Measurements from ENCODE around the gene CRYGC. TPM values are rescaled to one million over a fixed set of nuclear protein-coding genes. Genes with fewer than 3 reads are reported as not detected.
A peak's percentile ranks its signal among the peaks of the same experiment; 100 is the strongest.

Gene CRYGC
- total and polyA plus RNA-seq, 2 of the 13 experiments (the other 11 are each of a cell fraction or from before 2014, with no cell fraction given) = 0.20 to 0.27 TPM

DNA sequence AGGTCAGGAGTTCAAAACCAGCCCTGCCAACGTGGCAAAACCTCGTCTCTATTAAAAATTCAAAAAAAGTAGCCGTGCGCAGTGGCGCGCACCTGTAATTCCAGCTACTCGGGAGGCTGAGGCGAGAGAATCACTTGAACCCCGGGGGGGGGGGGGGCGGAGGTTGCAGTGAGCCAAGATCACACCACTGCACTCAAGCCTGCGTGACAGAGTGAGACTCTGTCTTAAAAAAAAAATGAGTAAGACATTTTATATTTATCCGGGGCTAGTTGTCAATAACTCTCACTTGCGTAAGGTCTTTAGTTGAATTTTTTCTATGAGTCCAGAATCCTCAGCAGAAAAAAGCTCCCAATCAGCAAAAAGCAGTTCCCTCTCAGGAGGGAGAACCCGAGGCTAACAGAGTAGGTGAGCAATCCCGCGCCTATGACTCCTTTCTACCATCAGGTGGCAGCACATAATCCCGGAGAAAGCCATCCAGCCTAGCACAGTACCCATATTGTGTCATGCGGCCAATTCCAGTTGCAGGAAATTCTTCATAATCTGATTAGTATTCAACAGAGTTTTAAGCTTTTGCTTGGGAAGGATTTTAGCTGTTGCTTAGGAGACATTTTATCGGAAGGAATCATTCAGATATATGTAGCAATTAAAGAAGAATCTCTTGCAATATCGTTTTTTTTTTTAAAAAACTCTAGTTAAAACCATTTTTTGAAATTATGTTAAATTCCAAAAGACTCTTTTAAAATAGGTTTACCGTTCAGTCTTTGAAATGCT, 45.6 kb upstream of the CRYGC start (continued):
- no peak for TF ChIP-seq RARG (CRISPR knock-in tag; IDR thresholded peaks at IDR 0.05; ENCODE audit: low read depth)
- no peak for TF ChIP-seq SKI (IDR thresholded peaks at IDR 0.05; ENCODE audit: partially characterized antibody)
- TF ChIP-seq TEAD3 (CRISPR knock-in tag; optimal IDR thresholded peaks at IDR 0.05; ENCODE audit: borderline replicate concordance) = peak; percentile 49
- peak; percentile 24; the same call in 1 of the 2 replicates for TF ChIP-seq YEATS2 (CRISPR knock-in tag; IDR thresholded peaks at IDR 0.05; ENCODE audit: borderline replicate concordance)
- TF ChIP-seq, protein P1, sequence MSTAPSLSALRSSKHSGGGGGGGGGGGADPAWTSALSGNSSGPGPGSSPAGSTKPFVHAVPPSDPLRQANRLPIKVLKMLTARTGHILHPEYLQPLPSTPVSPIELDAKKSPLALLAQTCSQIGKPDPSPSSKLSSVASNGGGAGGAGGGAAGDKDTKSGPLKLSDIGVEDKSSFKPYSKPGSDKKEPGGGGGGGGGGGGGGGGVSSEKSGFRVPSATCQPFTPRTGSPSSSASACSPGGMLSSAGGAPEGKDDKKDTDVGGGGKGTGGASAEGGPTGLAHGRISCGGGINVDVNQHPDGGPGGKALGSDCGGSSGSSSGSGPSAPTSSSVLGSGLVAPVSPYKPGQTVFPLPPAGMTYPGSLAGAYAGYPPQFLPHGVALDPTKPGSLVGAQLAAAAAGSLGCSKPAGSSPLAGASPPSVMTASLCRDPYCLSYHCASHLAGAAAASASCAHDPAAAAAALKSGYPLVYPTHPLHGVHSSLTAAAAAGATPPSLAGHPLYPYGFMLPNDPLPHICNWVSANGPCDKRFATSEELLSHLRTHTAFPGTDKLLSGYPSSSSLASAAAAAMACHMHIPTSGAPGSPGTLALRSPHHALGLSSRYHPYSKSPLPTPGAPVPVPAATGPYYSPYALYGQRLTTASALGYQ (CRISPR knock-in tag; IDR thresholded peaks at IDR 0.05) = no peak
- TF ChIP-seq, protein P2, sequence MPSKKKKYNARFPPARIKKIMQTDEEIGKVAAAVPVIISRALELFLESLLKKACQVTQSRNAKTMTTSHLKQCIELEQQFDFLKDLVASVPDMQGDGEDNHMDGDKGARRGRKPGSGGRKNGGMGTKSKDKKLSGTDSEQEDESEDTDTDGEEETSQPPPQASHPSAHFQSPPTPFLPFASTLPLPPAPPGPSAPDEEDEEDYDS (CRISPR knock-in tag; IDR thresholded peaks at IDR 0.05) = peak; percentile 28; the same call in 1 of the 2 replicates
- no peak for TF ChIP-seq ZNF883 (CRISPR knock-in tag; IDR thresholded peaks at IDR 0.05; ENCODE audit: not compliant biosample characterization)
- TF ChIP-seq NCOR1 (IDR thresholded peaks at IDR 0.05; ENCODE audit: borderline replicate concordance, low read length) = no peak
- TF ChIP-seq, protein P3, sequence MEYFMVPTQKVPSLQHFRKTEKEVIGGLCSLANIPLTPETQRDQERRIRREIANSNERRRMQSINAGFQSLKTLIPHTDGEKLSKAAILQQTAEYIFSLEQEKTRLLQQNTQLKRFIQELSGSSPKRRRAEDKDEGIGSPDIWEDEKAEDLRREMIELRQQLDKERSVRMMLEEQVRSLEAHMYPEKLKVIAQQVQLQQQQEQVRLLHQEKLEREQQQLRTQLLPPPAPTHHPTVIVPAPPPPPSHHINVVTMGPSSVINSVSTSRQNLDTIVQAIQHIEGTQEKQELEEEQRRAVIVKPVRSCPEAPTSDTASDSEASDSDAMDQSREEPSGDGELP (IDR thresholded peaks at IDR 0.05; ENCODE audit: borderline replicate concordance, low read depth) = 0 out of 2 replicates have a peak, but pooled peaks have one; percentile 18
- no peak for TF ChIP-seq POGZ (CRISPR knock-in tag; IDR thresholded peaks at IDR 0.05)
- TF ChIP-seq, protein P4, sequence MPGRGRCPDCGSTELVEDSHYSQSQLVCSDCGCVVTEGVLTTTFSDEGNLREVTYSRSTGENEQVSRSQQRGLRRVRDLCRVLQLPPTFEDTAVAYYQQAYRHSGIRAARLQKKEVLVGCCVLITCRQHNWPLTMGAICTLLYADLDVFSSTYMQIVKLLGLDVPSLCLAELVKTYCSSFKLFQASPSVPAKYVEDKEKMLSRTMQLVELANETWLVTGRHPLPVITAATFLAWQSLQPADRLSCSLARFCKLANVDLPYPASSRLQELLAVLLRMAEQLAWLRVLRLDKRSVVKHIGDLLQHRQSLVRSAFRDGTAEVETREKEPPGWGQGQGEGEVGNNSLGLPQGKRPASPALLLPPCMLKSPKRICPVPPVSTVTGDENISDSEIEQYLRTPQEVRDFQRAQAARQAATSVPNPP (CRISPR knock-in tag; IDR thresholded peaks at IDR 0.05) = no peak
- no peak for TF ChIP-seq POLR2AphosphoS2 (IDR thresholded peaks at IDR 0.05; ENCODE audit: low read depth, low read length)
- no peak for TF ChIP-seq BORCS8-MEF2B (CRISPR knock-in tag; IDR thresholded peaks at IDR 0.05)
- no peak for TF ChIP-seq DR1 (CRISPR knock-in tag; IDR thresholded peaks at IDR 0.05)
- TF ChIP-seq, protein P5, sequence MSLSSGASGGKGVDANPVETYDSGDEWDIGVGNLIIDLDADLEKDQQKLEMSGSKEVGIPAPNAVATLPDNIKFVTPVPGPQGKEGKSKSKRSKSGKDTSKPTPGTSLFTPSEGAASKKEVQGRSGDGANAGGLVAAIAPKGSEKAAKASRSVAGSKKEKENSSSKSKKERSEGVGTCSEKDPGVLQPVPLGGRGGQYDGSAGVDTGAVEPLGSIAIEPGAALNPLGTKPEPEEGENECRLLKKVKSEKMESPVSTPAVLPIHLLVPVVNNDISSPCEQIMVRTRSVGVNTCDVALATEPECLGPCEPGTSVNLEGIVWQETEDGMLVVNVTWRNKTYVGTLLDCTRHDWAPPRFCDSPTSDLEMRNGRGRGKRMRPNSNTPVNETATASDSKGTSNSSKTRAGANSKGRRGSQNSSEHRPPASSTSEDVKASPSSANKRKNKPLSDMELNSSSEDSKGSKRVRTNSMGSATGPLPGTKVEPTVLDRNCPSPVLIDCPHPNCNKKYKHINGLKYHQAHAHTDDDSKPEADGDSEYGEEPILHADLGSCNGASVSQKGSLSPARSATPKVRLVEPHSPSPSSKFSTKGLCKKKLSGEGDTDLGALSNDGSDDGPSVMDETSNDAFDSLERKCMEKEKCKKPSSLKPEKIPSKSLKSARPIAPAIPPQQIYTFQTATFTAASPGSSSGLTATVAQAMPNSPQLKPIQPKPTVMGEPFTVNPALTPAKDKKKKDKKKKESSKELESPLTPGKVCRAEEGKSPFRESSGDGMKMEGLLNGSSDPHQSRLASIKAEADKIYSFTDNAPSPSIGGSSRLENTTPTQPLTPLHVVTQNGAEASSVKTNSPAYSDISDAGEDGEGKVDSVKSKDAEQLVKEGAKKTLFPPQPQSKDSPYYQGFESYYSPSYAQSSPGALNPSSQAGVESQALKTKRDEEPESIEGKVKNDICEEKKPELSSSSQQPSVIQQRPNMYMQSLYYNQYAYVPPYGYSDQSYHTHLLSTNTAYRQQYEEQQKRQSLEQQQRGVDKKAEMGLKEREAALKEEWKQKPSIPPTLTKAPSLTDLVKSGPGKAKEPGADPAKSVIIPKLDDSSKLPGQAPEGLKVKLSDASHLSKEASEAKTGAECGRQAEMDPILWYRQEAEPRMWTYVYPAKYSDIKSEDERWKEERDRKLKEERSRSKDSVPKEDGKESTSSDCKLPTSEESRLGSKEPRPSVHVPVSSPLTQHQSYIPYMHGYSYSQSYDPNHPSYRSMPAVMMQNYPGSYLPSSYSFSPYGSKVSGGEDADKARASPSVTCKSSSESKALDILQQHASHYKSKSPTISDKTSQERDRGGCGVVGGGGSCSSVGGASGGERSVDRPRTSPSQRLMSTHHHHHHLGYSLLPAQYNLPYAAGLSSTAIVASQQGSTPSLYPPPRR (CRISPR knock-in tag; IDR thresholded peaks at IDR 0.05; ENCODE audit: borderline replicate concordance) = no peak
- no peak for TF ChIP-seq ZNF232 (CRISPR knock-in tag; IDR thresholded peaks at IDR 0.05; ENCODE audit: borderline replicate concordance)

All from HepG2 (cell line).